SK-N-SH (cell line): Measurements from ENCODE around the gene TOMM40. TPM values are rescaled to one million over a fixed set of nuclear protein-coding genes. Genes with fewer than 3 reads are reported as not detected.
A peak's percentile ranks its signal among the peaks of the same experiment; 100 is the strongest.

Experiments
- CTCF ChIA-PET: fragments of 300-600, 350-600 bp; formaldehyde crosslinking; extraction: SDS; loops from one replicate; lab custom pipeline; 2021; lab: Yijun Ruan, JAX
- POLR2A ChIA-PET: fragments of 350-600 bp; sonication (Branson Sonifier 250); formaldehyde crosslinking; extraction: SDS; loops from one replicate; lab custom pipeline; 2020; ENCODE audit warnings: antibody characterized with exemption, inconsistent platforms; lab: Yijun Ruan, JAX
- DNase-seq: peaks from one replicate; pipeline ENCODE4 v3.0.0; 2012
- H2AFZ ChIP-seq: fragments of 200-600 bp; sonication (generic); 2 replicates; pipeline ENCODE4 v1.8.1; 2016; ENCODE audit warnings: antibody characterized with exemption, mild to moderate bottlenecking, low read depth
- H3F3A ChIP-seq: fragments of 200-600 bp; sonication (generic); replicated peaks from 2 replicates; pipeline ENCODE3; 2016; ENCODE audit warnings: antibody characterized with exemption, mild to moderate bottlenecking; ENCODE audit not compliant: insufficient read depth
- H3K27ac ChIP-seq, 2 experiments: fragments of 200-500 bp in 1 of 2; fragments of 200-600 bp in 1 of 2; sonication (Bioruptor generic) in 1 of 2; sonication (generic), shearing (Covaris generic) in 1 of 2; 2 replicates each; pipeline versions ENCODE4 v1.5.1 to v1.6.1; 2014 to 2016; ENCODE audit warnings: low read depth in 2 of 2, inconsistent platforms in 1 of 2, low read length in 1 of 2, mild to moderate bottlenecking in 1 of 2, mixed read lengths in 1 of 2
- H3K27me3 ChIP-seq: fragments of 200-600 bp; sonication (generic), shearing (Covaris generic); 2 replicates; pipeline ENCODE4 v1.6.1; 2016; ENCODE audit warnings: mixed run types; ENCODE audit not compliant: insufficient read depth
- H3K36me3 ChIP-seq, 2 experiments: fragments of 200-500 bp in 1 of 2; fragments of 200-600 bp in 1 of 2; sonication (Bioruptor generic) in 1 of 2; sonication (generic) in 1 of 2; replicated peaks in 1 of 2; 2 replicates each; pipeline versions ENCODE3 to v1.5.1; 2014 to 2016; ENCODE audit warnings: low read length in 1 of 2, mild to moderate bottlenecking in 1 of 2; ENCODE audit not compliant: insufficient read depth in 2 of 2, control insufficient read depth in 1 of 2
- H3K4me1 ChIP-seq, 2 experiments: fragments of 200-500 bp in 1 of 2; fragments of 200-600 bp in 1 of 2; sonication (Bioruptor generic) in 1 of 2; sonication (generic), shearing (Covaris generic) in 1 of 2; 2 replicates each; pipeline versions ENCODE4 v1.5.1 to v1.6.1; 2014 to 2016; ENCODE audit warnings: low read depth in 1 of 2, low read length in 1 of 2, mixed run types in 1 of 2; ENCODE audit not compliant: insufficient read depth in 2 of 2, control insufficient read depth in 1 of 2
- H3K4me2 ChIP-seq: fragments of 200-600 bp; sonication (generic), shearing (Covaris generic); 2 replicates; pipeline ENCODE4 v1.6.1; 2017; ENCODE audit warnings: mixed run types
- H3K4me3 ChIP-seq, 2 experiments: fragments of 200-500 bp in 1 of 2; fragments of 200-600 bp in 1 of 2; sonication (Bioruptor generic) in 1 of 2; sonication (generic), shearing (Covaris generic) in 1 of 2; 2 replicates each; pipeline versions ENCODE4 v1.5.1 to v1.8.1; 2014 to 2016; ENCODE audit warnings: low read depth in 2 of 2, inconsistent platforms in 1 of 2, low read length in 1 of 2, mild to moderate bottlenecking in 1 of 2, mixed read lengths in 1 of 2, moderate library complexity in 1 of 2
- H3K79me2 ChIP-seq: fragments of 200-600 bp; sonication (generic); 2 replicates; pipeline ENCODE4 v1.8.1; 2017; ENCODE audit warnings: mild to moderate bottlenecking; ENCODE audit not compliant: insufficient read depth
- H3K9ac ChIP-seq: fragments of 200-600 bp; sonication (generic); 2 replicates; pipeline ENCODE4 v1.6.1; 2017; ENCODE audit warnings: mixed run types
- H3K9me2 ChIP-seq: fragments of 200-600 bp; sonication (generic); 2 replicates; pipeline ENCODE4 v1.6.1; 2017; ENCODE audit warnings: mixed run types
- H3K9me3 ChIP-seq: fragments of 200-600 bp; sonication (generic); 2 replicates; pipeline ENCODE4 v1.6.1; 2017; ENCODE audit warnings: mixed run types, mild to moderate bottlenecking, moderate library complexity
- H4K20me1 ChIP-seq: fragments of 200-600 bp; sonication (generic); 2 replicates; pipeline ENCODE4 v1.6.1; 2017; ENCODE audit warnings: mild to moderate bottlenecking, mixed run types; ENCODE audit not compliant: insufficient read depth
- ELF1 ChIP-seq: IDR thresholded peaks from 2 replicates; pipeline ENCODE4 v1.4.0; 2012
- FOSL2 ChIP-seq: IDR thresholded peaks from 2 replicates; pipeline ENCODE4 v1.4.0; 2012; ENCODE audit warnings: low read depth, mild to moderate bottlenecking, moderate library complexity, borderline replicate concordance
- JUND ChIP-seq: IDR thresholded peaks from 2 replicates; pipeline ENCODE4 v1.4.0; 2012
- MXI1 ChIP-seq: IDR thresholded peaks from 2 replicates; pipeline ENCODE4 v1.6.1; 2012; ENCODE audit warnings: mild to moderate bottlenecking, low read depth, low read length, improper control_type of control experiment
- NFIC ChIP-seq: IDR thresholded peaks from 2 replicates; pipeline ENCODE4 v1.4.0; 2012; ENCODE audit warnings: borderline replicate concordance
- POLR2AphosphoS5 ChIP-seq: IDR thresholded peaks from 2 replicates; pipeline ENCODE4 v1.6.1; 2012; ENCODE audit warnings: low read depth, low read length
- RAD21 ChIP-seq: IDR thresholded peaks from 2 replicates; pipeline ENCODE4 v1.6.1; 2012; ENCODE audit warnings: mild to moderate bottlenecking, low read length
- SIN3A ChIP-seq: IDR thresholded peaks from 2 replicates; pipeline ENCODE4 v1.6.1; 2012; ENCODE audit warnings: low read depth, mild to moderate bottlenecking, low read length, moderate library complexity, borderline replicate concordance
- SMC3 ChIP-seq: IDR thresholded peaks from 2 replicates; pipeline ENCODE4 v1.6.1; 2012; ENCODE audit warnings: low read depth, low read length, improper control_type of control experiment
- TCF12 ChIP-seq: IDR thresholded peaks from 2 replicates; pipeline ENCODE4 v1.4.0; 2012
- WGBS: methylation state at CpG from one replicate; pipeline ENCODE4 v1.1.6; 2017; ENCODE audit warnings: low lambda C conversion rate; 5-methylcytosine and 5-hydroxymethylcytosine counted together
- polyA plus RNA-seq, 3 experiments: library from polyadenylated mRNA; depleted of rRNA; stranded (reverse); fragments of >200 nt; gene quantifications; 2 replicates each; pipeline ENCODE4 v1.2.3, GENCODE V29; 2012
- TF ChIP-seq, protein P1 (sequence below): IDR thresholded peaks from 2 replicates; pipeline ENCODE4 v1.6.1; 2012; ENCODE audit warnings: mild to moderate bottlenecking, low read depth, low read length, moderate library complexity
- TF ChIP-seq, protein P2 (sequence below): fragments of 150-350 bp; IDR thresholded peaks from 2 replicates; pipeline ENCODE4 v1.6.1; 2017; ENCODE audit warnings: antibody characterized with exemption, low read length, low read depth, borderline replicate concordance
- TF ChIP-seq, protein P3 (sequence below): IDR thresholded peaks from 2 replicates; pipeline ENCODE4; 2012
- TF ChIP-seq, protein P4 (sequence below): IDR thresholded peaks from 2 replicates; pipeline ENCODE4 v1.4.0; 2012; ENCODE audit warnings: low read depth, borderline replicate concordance

The TOMM40 gene
- polyA plus RNA-seq, 1 of the 3 experiments (the other 2 are of a cell fraction): 78.9 TPM

DNA sequence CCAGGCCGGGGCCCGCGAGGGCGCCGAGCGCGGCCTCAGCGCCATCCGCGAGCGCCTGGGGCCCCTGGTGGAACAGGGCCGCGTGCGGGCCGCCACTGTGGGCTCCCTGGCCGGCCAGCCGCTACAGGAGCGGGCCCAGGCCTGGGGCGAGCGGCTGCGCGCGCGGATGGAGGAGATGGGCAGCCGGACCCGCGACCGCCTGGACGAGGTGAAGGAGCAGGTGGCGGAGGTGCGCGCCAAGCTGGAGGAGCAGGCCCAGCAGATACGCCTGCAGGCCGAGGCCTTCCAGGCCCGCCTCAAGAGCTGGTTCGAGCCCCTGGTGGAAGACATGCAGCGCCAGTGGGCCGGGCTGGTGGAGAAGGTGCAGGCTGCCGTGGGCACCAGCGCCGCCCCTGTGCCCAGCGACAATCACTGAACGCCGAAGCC, 17.8 kb downstream of the TOMM40 start:
- Histone ChIP-seq H3K9ac (no peak overlapping the region), H2AFZ (no peak overlapping the region), H3K4me1 (peaks cover 4 to 12% of the 10 kb centered on the region in 2 experiments; a peak in 1 of 4 replicates), H3K4me2 (no peak overlapping the region), H3K79me2 (no peaks in the 10 kb centered on the region), H3K36me3 (no peaks in the 10 kb centered on the region), H3K9me2 (no peaks in the 10 kb centered on the region), H3K27ac (no peak overlapping the region), H3K27me3 (no peaks in the 10 kb centered on the region), H3K9me3 (no peaks in the 10 kb centered on the region), H3K4me3 (no peak overlapping the region), H3F3A (peaks cover 14% of the 10 kb centered on the region), H4K20me1 (no peaks in the 10 kb centered on the region)
- 94% methylated on average over 19 of the region's 44 CpGs for WGBS
- TF ChIP-seq, protein P1, sequence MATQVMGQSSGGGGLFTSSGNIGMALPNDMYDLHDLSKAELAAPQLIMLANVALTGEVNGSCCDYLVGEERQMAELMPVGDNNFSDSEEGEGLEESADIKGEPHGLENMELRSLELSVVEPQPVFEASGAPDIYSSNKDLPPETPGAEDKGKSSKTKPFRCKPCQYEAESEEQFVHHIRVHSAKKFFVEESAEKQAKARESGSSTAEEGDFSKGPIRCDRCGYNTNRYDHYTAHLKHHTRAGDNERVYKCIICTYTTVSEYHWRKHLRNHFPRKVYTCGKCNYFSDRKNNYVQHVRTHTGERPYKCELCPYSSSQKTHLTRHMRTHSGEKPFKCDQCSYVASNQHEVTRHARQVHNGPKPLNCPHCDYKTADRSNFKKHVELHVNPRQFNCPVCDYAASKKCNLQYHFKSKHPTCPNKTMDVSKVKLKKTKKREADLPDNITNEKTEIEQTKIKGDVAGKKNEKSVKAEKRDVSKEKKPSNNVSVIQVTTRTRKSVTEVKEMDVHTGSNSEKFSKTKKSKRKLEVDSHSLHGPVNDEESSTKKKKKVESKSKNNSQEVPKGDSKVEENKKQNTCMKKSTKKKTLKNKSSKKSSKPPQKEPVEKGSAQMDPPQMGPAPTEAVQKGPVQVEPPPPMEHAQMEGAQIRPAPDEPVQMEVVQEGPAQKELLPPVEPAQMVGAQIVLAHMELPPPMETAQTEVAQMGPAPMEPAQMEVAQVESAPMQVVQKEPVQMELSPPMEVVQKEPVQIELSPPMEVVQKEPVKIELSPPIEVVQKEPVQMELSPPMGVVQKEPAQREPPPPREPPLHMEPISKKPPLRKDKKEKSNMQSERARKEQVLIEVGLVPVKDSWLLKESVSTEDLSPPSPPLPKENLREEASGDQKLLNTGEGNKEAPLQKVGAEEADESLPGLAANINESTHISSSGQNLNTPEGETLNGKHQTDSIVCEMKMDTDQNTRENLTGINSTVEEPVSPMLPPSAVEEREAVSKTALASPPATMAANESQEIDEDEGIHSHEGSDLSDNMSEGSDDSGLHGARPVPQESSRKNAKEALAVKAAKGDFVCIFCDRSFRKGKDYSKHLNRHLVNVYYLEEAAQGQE: no peak
- TF ChIP-seq SMC3 (no peak), TCF12 (no peak), FOSL2 (no peak), NFIC (no peak), SIN3A (no peak), RAD21 (no peak), POLR2AphosphoS5 (no peak), MXI1 (no peak), ELF1 (no peak), JUND (no peak)
- TF ChIP-seq, protein P2, sequence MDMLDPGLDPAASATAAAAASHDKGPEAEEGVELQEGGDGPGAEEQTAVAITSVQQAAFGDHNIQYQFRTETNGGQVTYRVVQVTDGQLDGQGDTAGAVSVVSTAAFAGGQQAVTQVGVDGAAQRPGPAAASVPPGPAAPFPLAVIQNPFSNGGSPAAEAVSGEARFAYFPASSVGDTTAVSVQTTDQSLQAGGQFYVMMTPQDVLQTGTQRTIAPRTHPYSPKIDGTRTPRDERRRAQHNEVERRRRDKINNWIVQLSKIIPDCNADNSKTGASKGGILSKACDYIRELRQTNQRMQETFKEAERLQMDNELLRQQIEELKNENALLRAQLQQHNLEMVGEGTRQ: no peak
- TF ChIP-seq, protein P3, sequence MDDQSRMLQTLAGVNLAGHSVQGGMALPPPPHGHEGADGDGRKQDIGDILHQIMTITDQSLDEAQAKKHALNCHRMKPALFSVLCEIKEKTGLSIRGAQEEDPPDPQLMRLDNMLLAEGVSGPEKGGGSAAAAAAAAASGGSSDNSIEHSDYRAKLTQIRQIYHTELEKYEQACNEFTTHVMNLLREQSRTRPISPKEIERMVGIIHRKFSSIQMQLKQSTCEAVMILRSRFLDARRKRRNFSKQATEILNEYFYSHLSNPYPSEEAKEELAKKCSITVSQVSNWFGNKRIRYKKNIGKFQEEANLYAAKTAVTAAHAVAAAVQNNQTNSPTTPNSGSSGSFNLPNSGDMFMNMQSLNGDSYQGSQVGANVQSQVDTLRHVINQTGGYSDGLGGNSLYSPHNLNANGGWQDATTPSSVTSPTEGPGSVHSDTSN: no peak
- TF ChIP-seq, protein P4, sequence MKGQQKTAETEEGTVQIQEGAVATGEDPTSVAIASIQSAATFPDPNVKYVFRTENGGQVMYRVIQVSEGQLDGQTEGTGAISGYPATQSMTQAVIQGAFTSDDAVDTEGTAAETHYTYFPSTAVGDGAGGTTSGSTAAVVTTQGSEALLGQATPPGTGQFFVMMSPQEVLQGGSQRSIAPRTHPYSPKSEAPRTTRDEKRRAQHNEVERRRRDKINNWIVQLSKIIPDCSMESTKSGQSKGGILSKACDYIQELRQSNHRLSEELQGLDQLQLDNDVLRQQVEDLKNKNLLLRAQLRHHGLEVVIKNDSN: no peak
- CTCF ChIA-PET: interaction anchor here (6.2 kb wide), 1 partner anchor 42 kb away, joined by 57 read pairs; no protein-coding TSS in a partner anchor
- POLR2A ChIA-PET: no interaction called here
- DNase-seq: peak; percentile 21
